Measurements from ENCODE around the gene SSH2. TPM values are rescaled to one million over a fixed set of nuclear protein-coding genes. Genes with fewer than 3 reads are reported as not detected.
A peak's percentile ranks its signal among the peaks of the same experiment; 100 is the strongest.

SSH2 gene
- total and polyA plus RNA-seq, 7 donors, result 18.3 to 35.1 (median 26.5) TPM

- Histone ChIP-seq H3K9me3 (no peaks in the 10 kb centered on the region), H3K4me1 (peaks cover 0 to 64% (median 36%) of the 10 kb centered on the region in 4 donors), H3K36me3 (peaks cover 0 to 5% (median 4%) of the 10 kb centered on the region in 4 donors), H3K4me3 (no peak overlapping the region), H3K27ac (peak overlapping the region in 3 of 4 donors; percentile 60 to 82 (median 75)), H3K27me3 (no peaks in the 10 kb centered on the region)
- DNase-seq, result no peak
- WGBS, 2 donors, result 81 to 94% methylated on average over 7 of the region's 7 CpGs
- no peak for TF ChIP-seq CTCF (IDR thresholded peaks at IDR 0.05)
- TF ChIP-seq EP300 (IDR thresholded peaks at IDR 0.05), result no peak
- intact Hi-C loops (cut with DNase I), result loop anchor here (5.0 kb wide), 1 partner anchor 81 kb away; no protein-coding TSS in a partner anchor
Measured at GRCh38 chr17:29640981-29641642, 288.9 kb downstream of the SSH2 start.

- Histone ChIP-seq H3K9me3 (no peaks in the 10 kb centered on the region), H3K27me3 (no peaks in the 10 kb centered on the region), H3K36me3 (peaks cover 0 to 12% (median 9%) of the 10 kb centered on the region in 4 donors), H3K4me3 (no peak overlapping the region), H3K27ac (peak overlapping the region; percentile 60 to 82 (median 70)), H3K4me1 (peaks cover 0 to 57% (median 29%) of the 10 kb centered on the region in 4 donors)
- no peak for DNase-seq
- intact Hi-C loops (cut with DNase I), result loop anchor here (5.0 kb wide), 1 partner anchor 82 kb away; no protein-coding TSS in a partner anchor
- 40 to 79% methylated on average over 2 of the region's 2 CpGs for WGBS, 2 donors
- TF ChIP-seq EP300 (IDR thresholded peaks at IDR 0.05) (no peak), POLR2A (IDR thresholded peaks at IDR 0.05) (no peak), POLR2AphosphoS5 (IDR thresholded peaks at IDR 0.05) (no peak), CTCF (IDR thresholded peaks at IDR 0.05) (no peak)
Measured at GRCh38 chr17:29640413-29640812, 289.6 kb downstream of the SSH2 start.

GRCh38 chr17:29633886-29634285 lies 296.1 kb downstream of the SSH2 start:
- no peak overlapping the region for H3K4me3 ChIP-seq
- TF ChIP-seq CTCF (IDR thresholded peaks at IDR 0.05), result no peak
- no peak for TF ChIP-seq POLR2A (IDR thresholded peaks at IDR 0.05)
- no peak for TF ChIP-seq EP300 (IDR thresholded peaks at IDR 0.05)
- TF ChIP-seq POLR2AphosphoS5 (IDR thresholded peaks at IDR 0.05), result no peak
- intact Hi-C loops (cut with DNase I), result no loop called here
- 95% methylated on average over 3 of the region's 3 CpGs for WGBS, 2 donors
- H3K27me3 ChIP-seq, result no peaks in the 10 kb centered on the region
- H3K9me3 ChIP-seq, result no peaks in the 10 kb centered on the region
- H3K4me1 ChIP-seq, result peaks cover 0 to 1% (median under 1%) of the 10 kb centered on the region in 4 donors
- H3K27ac ChIP-seq, result no peak overlapping the region
- peaks cover 9 to 56% (median 20%) of the 10 kb centered on the region in 4 donors for H3K36me3 ChIP-seq
- no peak for DNase-seq

- DNase-seq, result no peak
- peaks cover 0 to 3% (median 0%) of the 10 kb centered on the region in 4 donors for H3K4me1 ChIP-seq
- peaks cover 2 to 47% (median 16%) of the 10 kb centered on the region in 4 donors for H3K36me3 ChIP-seq
- TF ChIP-seq EP300 (IDR thresholded peaks at IDR 0.05) (no peak), POLR2AphosphoS5 (IDR thresholded peaks at IDR 0.05) (no peak), CTCF (IDR thresholded peaks at IDR 0.05) (no peak), POLR2A (IDR thresholded peaks at IDR 0.05) (no peak)
- no peaks in the 10 kb centered on the region for H3K27me3 ChIP-seq
- no peak overlapping the region for H3K27ac ChIP-seq
- 93% methylated on average over 6 of the region's 6 CpGs for WGBS, 2 donors
- no peaks in the 10 kb centered on the region for H3K9me3 ChIP-seq
- intact Hi-C loops (cut with DNase I), result no loop called here
- no peak overlapping the region for H3K4me3 ChIP-seq
Measured at GRCh38 chr17:29630630-29631193, 299.3 kb downstream of the SSH2 start.
